Activated CD4-positive, alpha-beta T cell treated with anti-CD3 and anti-CD28 coated beads for 4 hours (primary cell): Measurements from ENCODE around the gene DPH1.

Experiments
- DNase-seq, 2 donors: peaks; one replicate each; pipeline ENCODE4 v3.0.0-alpha.2; 2020

Gene DPH1

DNA sequence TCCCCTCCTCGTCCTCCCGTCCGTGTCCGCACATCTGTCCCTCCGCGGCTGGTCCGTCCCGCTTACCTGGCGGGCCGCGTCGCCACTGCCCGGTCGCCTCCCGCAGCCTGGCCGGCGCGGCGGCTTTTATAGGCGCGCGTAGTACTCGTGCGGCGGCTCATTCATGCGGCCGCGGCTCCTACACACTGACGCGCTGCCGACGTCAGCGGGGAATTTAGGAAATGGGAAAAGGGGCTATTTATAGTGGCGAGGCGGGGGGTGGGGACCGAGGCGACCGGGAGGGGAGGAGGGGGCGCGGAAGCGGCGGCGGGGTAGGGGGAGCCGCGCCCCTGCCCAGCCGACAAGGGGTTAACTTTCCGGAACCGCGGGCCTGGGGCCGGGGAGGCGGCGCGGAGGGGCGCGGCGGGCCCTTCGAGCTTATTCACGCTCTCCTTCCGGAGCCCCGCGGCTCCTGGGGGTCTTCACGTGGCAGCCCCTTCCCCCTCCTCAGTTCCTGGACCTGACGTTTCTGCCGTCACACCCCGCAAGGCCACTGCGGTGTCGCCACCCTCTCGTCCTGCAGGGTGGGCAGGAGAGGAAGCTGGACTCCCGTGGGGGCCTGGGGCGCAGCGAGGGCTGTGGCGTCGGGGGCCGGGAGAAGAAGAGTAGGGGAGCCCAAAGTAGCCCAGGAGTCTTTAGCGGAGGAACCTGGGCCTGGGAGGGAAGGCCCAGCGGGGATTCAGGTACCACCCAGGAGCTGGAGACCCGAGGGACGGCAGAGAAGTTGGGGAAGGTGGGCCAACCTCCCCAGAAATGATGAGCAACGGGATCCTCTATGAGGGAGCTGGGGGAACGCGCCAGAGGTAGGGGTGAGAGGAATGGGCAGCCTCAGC, 21.3 kb downstream of the DPH1 start:
- no peak for DNase-seq

- DNase-seq: no peak
These were observed 22.1 kb downstream of the DPH1 start for GRCh38 chr17:2051933-2052559.

- DNase-seq: peak; percentile 76 to 82
These were observed 23.7 kb downstream of the DPH1 start for GRCh38 chr17:2053380-2054261.

DNA sequence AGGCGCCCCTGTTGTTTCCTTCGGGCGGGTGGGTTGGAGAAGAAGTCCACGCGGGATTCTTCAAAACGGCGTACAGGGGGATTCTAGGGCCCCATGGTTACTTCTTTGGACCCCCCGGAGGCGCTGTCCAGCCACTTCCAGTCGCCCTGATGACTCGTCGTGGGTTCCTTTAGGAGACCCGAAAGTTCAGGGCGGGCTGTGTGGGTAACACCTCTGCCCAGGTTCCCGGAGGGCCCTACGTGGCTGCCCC, 24.2 kb downstream of the DPH1 start:
- no peak for DNase-seq

GRCh38 chr17:2054512-2055291, 24.7 kb downstream of the DPH1 start, which contains the start of gene HIC1:
HIC1 (plus strand) TSS chr17:2055103; CDS start chr17:2056691, 1,588 bp downstream.
- peak; percentile 76 to 77 for DNase-seq

- peak; percentile 46 to 48 for DNase-seq
These were observed 25.6 kb downstream of the DPH1 start for GRCh38 chr17:2055292-2056205.

- peak; percentile 53 to 63 for DNase-seq
These were observed 26.5 kb downstream of the DPH1 start for GRCh38 chr17:2056206-2057174.

DNA sequence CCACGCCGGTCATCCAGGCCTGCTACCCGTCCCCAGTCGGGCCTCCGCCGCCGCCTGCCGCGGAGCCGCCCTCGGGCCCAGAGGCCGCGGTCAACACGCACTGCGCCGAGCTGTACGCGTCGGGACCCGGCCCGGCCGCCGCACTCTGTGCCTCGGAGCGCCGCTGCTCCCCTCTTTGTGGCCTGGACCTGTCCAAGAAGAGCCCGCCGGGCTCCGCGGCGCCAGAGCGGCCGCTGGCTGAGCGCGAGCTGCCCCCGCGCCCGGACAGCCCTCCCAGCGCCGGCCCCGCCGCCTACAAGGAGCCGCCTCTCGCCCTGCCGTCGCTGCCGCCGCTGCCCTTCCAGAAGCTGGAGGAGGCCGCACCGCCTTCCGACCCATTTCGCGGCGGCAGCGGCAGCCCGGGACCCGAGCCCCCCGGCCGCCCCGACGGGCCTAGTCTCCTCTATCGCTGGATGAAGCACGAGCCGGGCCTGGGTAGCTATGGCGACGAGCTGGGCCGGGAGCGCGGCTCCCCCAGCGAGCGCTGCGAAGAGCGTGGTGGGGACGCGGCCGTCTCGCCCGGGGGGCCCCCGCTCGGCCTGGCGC, 27.3 kb downstream of the DPH1 start:
- DNase-seq: no peak

- no peak for DNase-seq
These were observed 28.0 kb downstream of the DPH1 start for GRCh38 chr17:2057760-2058585.

GRCh38 chr17:2058586-2059546, 28.9 kb downstream of the DPH1 start:
- DNase-seq: peak; percentile 57 to 60

DNA sequence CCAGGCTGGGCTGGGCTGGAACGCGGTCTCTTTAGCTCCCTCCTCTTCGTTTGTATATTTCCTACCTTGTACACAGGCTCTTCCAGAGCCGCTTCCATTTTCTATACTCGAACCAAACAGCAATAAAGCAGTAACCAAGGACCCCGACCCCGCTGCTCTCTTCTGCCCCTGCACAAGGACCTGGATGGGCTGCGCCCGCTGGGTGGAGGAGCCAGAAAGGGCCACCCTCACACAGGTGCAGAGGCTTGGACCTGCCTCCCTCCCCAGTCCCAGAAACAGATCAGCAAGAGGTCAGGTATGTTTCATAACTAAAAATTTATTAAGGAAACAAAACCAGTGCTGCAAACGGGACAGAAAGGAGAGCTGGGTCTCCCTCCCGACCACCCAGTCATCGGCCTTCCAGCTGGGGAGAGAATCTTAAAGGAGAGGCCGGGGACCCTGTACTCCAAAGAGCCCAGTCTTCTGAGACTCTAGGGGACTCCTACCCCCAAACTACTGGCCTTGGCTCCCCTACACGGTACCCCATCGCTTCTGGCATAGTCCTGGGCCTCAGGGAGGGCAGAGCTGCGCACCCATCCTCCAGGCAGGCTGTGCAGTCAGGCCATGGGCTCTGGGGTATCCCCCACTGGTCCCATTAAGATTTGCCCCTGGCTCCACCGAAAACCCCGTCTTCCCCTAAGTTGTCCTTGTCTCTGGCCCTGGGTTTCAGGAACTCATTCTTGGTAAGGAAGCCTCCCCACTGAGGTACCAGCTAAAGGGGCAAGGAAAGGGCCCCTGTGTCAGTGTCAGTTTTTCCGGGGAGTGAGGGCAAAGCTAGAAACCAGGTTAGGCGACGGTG, 29.8 kb downstream of the DPH1 start:
- DNase-seq: no peak

DNA sequence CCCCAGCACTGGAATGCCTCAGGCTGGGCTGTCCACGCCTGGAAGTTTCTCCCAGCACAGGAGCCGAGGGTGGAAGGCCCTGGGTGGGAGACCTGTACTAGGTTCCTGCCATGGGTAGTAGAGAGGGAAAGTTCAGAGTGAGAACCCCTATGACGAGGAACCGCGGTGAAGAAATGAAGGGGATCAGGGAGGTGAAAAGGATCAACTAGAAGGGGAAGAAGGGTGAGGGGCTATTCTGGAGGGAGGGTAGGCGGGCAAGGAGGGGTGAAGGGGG, 30.4 kb downstream of the DPH1 start:
- no peak for DNase-seq

GRCh38 chr17:2060681-2061440, 30.9 kb downstream of the DPH1 start:
- no peak for DNase-seq

- DNase-seq: no peak
These were observed 31.5 kb downstream of the DPH1 start for GRCh38 chr17:2061441-2061958.

DNA sequence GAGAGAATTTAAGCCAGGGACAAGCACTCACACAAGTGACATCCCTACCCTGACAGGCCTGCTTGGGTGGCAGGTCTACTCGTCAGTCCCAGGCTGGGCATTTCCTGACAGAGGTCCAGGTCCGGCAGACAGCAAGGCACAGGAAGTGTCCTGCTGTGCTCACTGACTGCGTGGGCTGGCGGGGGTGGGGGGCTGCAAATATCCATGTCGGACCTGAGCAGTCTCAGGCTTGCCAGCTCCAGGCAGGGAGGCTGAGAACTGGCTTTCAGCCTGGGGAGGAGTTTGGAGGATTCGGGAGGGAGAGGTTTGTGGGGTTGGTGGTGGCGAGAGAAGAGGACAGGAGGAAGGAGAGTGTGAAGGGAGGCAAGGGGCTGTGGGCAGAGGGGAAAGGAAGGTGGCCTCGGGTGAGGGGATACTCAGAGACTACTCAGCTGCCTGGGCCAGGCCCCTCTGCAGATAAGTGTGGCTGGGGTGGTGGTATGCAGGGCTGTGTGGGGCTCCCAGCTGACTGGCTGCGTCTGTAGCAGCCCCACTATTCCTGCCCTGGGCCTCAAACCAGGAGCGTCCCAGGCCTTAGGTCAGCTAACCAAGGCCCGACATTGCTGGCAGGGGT, 32.7 kb downstream of the DPH1 start:
- DNase-seq: no peak
